ENCODE results near the gene TSPAN3.

DNA sequence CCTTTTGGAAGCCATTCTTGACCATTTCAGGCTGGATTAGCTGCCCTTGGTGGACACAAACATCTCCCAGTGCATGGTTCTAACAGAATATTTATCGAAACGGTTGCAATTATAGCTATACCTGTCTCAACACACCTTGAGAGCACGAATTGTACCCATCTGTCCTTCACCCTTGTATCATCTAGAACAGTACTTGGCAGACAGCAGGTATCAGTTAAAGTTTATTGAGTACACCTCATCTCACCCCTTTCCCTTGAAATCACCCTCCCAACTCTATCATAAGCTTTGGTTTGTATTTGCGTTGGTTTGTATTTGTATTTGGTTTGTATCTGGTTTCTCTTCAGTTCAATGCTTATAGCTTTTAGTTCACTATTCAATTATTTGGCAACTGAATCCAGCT lies 12.4 kb downstream of the TSPAN3 start:
- TF ChIP-seq, protein P1, sequence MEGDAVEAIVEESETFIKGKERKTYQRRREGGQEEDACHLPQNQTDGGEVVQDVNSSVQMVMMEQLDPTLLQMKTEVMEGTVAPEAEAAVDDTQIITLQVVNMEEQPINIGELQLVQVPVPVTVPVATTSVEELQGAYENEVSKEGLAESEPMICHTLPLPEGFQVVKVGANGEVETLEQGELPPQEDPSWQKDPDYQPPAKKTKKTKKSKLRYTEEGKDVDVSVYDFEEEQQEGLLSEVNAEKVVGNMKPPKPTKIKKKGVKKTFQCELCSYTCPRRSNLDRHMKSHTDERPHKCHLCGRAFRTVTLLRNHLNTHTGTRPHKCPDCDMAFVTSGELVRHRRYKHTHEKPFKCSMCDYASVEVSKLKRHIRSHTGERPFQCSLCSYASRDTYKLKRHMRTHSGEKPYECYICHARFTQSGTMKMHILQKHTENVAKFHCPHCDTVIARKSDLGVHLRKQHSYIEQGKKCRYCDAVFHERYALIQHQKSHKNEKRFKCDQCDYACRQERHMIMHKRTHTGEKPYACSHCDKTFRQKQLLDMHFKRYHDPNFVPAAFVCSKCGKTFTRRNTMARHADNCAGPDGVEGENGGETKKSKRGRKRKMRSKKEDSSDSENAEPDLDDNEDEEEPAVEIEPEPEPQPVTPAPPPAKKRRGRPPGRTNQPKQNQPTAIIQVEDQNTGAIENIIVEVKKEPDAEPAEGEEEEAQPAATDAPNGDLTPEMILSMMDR (IDR thresholded peaks at IDR 0.05) = no peak
- no peak for TF ChIP-seq POLR2AphosphoS5 (IDR thresholded peaks at IDR 0.05)

Measured in gastroesophageal sphincter (tissue), 3 donors.